ENCODE data around the gene MAP2K3. TPM values are rescaled to one million over a fixed set of nuclear protein-coding genes. Genes with fewer than 3 reads are reported as not detected.
"Not testable (repeated sequence)": the region's sequence is repeated elsewhere in the genome, so short reads cannot be mapped to it uniquely, and the experiment has no call there.

Gene MAP2K3
- total RNA-seq, 1 donor from 2014 or later, result 24.7 TPM

DNA sequence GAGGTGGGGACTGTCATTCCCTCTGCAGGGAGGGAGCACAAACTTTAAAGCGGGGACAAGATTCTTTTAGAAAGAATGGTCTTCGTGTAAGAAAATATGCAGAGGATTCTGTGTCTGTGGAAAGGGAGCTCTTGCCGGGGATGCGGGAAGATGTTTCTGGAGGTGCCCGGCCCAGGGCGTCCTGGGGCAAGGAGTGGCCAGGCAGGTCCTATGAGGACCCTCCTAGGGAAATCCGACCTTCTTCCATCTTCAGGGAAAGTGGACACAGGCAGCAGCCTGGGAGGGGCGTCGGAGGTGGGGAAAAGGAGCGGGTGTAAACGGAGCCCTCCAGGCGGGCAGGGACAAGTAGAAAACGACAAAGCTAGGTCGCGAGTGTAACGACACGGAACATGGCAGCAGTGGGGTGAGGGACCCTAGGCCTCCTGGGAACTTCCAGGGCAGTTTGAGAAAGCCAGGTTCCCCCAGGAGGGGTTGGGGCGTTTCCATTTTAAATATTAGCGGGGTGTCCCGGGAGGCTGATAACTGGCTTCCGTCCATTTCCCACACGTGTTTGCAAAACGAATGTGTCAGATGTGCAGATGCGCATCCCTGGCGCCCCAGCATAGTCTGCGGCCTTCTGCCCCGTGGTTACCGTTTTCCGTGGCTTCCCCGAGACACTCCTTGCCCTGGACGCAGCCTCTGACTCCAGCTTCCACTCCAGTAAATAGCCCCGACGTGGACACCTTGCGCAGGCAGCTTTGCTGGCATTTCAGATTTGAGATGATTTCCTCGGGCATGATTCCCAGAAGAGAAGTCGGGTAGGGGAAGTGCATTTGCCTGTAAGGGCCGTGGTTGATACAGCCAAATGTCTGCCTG lies 39.0 kb downstream of the MAP2K3 start:
- H3K4me3 ChIP-seq (ENCODE audit: low read depth, low read length), result peak overlapping the region; percentile 64
- not testable (repeated sequence) for DNase-seq (ENCODE audit: low read depth)

DNA sequence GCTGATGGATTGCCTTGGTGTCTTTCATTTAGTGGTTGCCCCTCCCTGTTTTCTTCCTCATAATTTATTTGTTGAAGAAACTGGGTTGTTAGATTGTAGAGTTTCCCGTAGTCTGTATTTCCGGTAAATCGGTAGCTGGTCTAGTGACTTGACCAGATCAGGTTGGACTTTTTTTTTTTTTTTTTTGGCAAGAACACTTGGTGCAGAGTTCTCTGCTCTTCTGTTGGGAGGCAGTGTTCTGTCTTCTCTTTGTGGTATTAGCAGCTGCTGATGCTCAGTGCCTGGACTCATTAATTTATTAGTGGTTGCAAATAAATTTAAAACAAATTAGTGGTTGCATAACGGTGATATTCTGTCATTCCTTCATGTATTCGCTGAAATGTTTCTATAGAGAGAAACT lies 40.2 kb downstream of the MAP2K3 start:
- DNase-seq (ENCODE audit: low read depth); H3K4me3 ChIP-seq (ENCODE audit: low read depth, low read length): not testable (repeated sequence)

DNA sequence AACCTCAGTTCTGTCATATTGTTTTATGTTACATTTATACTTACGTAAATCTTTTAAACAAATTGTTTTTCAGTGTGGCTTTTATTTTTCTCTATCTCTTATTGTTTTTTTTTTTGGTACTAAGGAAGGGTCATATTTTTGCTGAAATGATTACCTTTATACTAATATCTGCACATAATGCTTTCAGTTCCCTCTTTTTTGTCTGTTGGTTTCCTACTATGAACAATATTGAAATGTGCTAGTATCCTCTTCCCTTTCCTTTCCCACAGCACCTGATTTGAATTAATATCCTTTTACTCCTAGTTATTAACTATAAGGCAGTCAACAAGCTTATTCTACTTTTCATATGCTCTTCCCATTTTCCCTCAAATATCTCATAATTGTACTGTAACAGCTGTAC lies 43.4 kb downstream of the MAP2K3 start:
- H3K4me3 ChIP-seq (ENCODE audit: low read depth, low read length); DNase-seq (ENCODE audit: low read depth): not testable (repeated sequence)

DNA sequence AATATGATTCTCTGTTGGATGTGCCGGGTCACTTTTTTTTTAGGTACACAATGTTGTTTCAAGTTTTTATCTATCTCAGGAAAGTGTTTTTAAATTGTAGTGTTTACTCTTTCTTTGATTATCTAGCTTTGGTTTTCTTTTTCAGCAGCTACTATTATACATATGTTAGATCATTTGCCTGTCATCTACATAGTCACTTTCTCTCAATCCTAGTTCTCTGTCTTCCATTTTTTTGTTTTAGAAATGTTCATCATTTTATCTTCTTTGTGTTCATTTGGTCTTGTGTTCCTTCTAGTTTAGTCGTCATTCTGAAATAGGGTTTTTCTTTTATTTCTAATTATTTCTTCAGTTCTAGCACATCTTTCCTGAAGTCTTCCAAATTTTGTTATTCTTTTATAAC lies 44.3 kb downstream of the MAP2K3 start:
- DNase-seq (ENCODE audit: low read depth); H3K4me3 ChIP-seq (ENCODE audit: low read depth, low read length): not testable (repeated sequence)

DNA sequence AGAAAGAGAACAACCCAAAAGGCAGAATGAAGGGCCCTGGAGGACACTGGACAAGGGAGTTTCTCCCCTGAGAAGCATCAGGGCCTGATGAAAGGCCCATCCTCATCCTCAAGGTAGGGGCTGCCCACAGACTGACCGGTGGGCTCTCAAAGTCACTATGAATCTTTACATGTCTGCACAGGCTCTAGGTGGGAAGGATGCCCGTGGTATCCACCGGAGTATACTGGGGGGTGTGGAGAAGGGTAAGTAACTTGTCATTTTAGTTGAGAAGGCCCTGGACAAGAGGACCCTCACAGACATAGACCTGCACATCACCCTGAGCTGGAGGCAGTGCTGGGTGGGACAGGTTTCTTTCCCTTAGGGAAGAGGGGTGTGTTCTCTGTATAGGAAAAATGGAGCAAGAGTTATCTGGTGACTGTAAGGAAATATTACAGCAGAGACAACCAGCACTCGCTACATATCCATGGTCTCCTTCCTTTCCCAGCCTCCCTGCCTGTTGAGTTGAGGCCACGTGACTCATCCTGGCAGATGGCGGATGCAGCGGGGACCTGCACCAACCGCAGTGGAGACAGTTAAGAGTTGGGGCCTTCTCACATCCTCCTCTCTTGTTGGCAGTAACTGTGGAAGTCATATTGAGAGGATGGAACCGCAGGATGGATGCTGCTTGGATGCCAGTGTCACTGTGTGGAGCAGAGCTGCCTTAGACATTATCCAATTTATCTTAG lies 46.1 kb downstream of the MAP2K3 start:
- TF ChIP-seq, protein P1, sequence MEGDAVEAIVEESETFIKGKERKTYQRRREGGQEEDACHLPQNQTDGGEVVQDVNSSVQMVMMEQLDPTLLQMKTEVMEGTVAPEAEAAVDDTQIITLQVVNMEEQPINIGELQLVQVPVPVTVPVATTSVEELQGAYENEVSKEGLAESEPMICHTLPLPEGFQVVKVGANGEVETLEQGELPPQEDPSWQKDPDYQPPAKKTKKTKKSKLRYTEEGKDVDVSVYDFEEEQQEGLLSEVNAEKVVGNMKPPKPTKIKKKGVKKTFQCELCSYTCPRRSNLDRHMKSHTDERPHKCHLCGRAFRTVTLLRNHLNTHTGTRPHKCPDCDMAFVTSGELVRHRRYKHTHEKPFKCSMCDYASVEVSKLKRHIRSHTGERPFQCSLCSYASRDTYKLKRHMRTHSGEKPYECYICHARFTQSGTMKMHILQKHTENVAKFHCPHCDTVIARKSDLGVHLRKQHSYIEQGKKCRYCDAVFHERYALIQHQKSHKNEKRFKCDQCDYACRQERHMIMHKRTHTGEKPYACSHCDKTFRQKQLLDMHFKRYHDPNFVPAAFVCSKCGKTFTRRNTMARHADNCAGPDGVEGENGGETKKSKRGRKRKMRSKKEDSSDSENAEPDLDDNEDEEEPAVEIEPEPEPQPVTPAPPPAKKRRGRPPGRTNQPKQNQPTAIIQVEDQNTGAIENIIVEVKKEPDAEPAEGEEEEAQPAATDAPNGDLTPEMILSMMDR (conservative IDR thresholded peaks at IDR 0.05; ENCODE audit: low read depth, low read length), result no peak
- no peak overlapping the region for H3K4me3 ChIP-seq (ENCODE audit: low read depth, low read length)
- DNase-seq (ENCODE audit: low read depth), result no peak

DNA sequence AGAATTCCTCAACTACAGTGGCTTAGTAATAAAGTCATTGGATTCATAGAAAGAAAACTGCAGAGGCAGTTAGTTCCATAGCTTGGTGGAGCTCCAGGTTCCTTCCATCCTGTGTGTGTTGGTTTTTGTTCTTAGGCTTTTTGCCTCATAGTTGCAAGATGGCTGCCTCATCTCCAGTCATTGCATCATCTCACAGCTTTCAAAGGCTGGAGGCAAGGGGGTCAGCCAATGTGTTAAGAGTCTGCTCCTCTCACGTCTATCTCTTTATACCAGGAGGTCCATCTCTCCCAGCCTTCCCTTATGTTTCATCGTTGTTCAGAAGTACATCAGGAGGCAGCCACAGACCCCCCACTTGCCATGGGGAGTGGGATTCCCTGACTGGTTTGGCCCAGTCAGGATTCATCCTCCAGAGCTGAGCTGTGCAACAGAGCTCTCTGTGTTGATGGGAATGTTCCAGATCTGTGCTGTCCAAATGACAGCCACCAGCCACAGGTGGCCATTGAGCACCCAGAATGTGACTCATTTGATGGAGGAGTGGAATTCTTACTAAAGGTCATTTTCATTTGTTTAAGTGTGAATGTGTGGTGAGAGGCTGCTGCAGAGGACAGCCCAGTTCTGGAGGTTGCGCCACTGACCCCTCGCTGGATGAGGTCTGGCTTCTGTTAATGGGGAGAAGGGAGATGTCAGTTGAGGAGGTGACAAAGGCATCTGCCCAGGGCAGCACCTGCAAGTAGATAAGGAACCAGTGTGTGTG lies 52.2 kb downstream of the MAP2K3 start:
- H3K4me3 ChIP-seq (ENCODE audit: low read depth, low read length); DNase-seq (ENCODE audit: low read depth): not testable (repeated sequence)

DNA sequence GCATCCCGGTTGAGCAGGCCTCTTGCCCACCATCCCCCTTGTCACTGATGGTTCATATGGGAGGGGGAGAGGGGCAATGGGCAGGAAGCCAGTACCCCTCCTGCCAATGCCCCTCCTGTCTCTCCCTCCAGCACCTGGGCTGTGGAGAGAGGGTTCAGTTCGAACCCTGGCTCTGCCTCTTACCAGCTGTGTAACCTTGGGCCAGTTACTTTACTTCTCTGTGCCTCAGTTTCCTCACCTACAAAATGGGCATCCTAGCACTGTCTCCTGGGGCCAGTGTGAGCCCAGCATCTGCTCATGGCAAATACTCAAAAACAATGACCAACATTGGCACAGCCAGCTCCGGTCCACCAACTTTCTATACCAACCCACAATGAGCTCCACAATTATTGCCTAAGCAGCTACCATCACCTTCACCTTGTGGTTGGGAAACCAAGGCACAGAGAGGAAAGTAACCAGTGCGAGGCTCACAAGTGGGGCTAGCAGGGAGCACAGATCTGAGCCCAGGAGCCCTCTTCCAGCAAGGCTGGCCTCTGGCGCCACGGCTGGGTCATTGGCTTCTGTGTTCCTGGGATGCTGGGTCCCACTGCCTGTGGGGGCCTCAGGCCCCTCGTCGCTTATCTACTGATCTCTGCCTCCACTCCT lies 53.6 kb downstream of the MAP2K3 start:
- DNase-seq (ENCODE audit: low read depth); H3K4me3 ChIP-seq (ENCODE audit: low read depth, low read length): not testable (repeated sequence)

DNA sequence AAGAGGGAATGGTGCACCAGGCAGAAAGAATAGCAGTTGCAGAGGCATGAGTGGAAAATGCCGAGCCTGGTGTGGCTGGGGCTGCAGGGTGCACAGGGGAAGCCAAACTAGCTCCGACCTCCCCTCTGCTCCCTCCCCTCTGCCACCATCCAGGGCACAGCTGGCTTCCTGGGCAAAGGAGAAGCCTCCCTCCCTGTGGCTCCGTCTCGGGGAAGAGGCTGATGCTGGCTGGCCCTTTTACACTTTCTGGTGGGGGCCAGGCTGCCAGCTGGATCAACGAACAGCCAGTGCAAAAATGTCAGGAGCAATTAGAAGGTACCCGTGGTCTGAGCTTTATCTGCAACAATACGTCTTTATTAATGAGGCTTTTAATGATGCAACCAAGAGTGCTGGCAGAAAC lies 54.5 kb downstream of the MAP2K3 start:
- DNase-seq (ENCODE audit: low read depth), result no peak
- H3K4me3 ChIP-seq (ENCODE audit: low read depth, low read length), result no peak overlapping the region
- TF ChIP-seq, protein P1 (conservative IDR thresholded peaks at IDR 0.05; ENCODE audit: low read depth, low read length), result no peak

DNA sequence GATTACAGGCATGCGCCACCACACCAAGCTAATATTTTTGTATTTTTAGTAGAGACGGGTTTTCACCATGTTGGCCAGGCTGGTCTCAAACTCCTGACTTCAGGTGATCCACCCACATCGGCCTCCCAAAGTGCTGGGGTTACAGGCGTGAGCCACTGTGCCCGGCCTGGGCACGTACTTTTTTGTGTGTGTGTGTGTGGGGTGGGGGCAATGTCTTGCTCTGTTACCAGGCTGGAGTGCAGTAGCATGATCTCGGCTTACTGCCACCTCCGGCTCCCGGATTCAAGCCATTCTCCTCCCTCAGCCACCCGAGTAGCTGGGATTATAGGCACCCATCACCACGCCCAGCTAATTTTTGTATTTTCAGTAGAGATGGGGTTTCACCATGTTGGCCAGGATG lies 55.1 kb downstream of the MAP2K3 start:
- H3K4me3 ChIP-seq (ENCODE audit: low read depth, low read length); DNase-seq (ENCODE audit: low read depth): not testable (repeated sequence)

DNA sequence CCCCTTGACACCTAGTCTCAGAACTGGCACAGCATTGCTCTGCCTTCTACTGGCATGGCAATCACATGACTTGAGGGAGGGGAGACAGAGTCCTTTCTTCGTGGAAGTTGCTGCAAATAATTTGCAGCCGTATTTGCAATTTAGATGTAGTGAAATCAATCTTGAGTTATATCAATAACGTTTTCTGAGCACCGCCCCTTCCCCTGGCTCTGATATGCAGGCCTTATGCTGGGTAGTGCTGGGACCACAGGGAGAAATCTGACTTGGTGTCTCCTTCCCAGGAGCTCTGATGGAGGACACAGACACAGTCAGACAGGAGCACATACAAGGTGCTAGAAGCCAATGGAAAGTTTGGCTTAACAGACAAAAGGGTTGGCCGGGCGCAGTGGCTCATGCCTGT lies 55.9 kb downstream of the MAP2K3 start:
- not testable (repeated sequence) for DNase-seq (ENCODE audit: low read depth); H3K4me3 ChIP-seq (ENCODE audit: low read depth, low read length)

DNA sequence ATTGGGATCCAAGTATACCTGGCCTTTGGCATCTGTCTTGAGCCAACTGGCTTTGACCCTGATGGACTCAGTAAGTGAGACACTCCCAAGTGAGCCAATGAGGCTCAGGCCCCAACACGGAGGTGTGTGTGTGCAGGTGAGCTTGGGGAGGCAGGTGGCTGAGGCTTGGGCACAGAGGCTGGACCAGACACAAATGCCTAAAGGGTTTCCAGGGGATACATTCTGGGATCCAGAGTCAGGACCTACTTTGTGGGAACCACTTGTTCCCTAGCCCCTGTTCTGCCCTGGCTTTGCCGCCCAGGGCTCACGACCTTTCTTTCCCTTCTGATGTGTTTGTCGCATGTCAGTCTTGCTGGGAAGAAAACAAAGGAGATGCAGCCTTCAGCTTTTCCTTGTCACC lies 56.8 kb downstream of the MAP2K3 start:
- not testable (repeated sequence) for H3K4me3 ChIP-seq (ENCODE audit: low read depth, low read length); DNase-seq (ENCODE audit: low read depth)

DNA sequence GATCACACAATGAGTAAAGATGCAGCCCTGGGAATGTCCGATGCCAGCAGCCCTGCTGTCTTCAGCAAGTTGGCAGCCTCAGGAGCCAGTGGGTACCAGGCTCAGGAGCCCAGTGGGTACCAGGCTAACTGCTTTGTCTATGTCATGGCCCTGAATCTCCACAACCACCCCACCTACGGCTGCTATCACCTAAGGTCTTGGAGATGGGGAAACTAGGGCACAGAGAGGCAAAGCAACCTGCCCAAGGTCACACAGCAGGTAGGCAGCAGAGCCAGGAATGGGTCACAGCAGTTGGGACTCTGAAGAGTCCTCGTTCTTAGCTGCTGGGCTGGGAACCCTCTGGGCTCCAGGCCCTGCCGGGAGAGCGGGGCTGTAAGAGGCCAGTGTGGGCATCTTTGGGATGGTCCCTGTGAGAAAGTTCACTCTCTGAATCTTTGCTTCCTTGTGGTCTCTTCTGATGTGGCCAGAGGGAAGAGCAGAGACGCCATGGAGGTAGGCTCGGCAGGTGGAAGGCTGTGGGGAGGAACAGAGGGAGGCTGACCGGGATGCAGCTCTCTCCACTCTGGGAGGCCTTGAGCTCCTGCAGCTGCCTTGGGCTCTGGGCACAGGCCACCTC lies 57.5 kb downstream of the MAP2K3 start:
- not testable (repeated sequence) for DNase-seq (ENCODE audit: low read depth)

DNA sequence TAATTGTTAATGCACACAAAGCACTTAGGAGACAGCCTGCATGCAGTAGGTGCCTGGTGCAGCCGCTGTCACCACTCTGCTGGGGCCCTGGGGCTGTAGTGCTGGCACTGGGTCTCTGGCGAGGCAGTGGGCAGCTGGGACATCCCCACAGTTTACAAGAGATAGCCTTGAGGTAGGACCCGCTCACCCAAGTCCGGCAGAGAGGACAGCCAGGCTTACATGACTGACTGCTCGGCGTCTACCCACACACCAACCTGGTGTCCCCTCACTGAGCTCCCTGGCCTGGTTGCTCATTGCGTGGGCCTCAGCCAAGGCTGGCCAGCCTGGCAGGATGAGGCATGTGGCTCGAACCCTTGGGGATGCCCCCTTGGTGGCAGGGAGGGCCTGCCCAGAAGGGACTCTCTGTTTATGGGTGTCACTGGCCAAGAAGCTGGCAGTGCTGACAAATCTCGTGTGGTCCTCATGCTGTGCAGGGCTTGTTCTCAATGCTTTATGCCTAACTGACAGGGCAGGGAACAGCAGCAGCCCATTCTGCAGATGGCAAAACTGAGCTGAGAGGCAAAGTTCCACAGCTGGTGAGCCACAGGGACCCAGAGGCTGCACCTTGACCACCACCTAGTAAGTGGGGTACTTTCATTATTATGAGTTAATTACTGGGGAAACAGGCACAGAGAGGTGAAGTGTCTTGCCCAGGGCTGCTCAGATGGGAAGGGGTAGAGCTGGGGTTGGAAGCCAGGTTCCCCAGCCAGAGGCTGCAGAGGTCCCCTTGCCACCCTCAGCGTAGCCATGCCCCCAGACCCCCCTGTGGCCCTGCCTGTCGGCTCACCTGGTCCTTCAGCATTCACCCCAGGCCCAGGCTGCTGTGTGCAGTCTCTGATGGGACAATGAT lies 58.8 kb downstream of the MAP2K3 start:
- not testable (repeated sequence) for DNase-seq (ENCODE audit: low read depth); H3K4me3 ChIP-seq (ENCODE audit: low read depth, low read length)

More for the DNA sequence above, 57.5 kb downstream of the MAP2K3 start:
- H3K4me3 ChIP-seq (ENCODE audit: low read depth, low read length), result not testable (repeated sequence)

DNA sequence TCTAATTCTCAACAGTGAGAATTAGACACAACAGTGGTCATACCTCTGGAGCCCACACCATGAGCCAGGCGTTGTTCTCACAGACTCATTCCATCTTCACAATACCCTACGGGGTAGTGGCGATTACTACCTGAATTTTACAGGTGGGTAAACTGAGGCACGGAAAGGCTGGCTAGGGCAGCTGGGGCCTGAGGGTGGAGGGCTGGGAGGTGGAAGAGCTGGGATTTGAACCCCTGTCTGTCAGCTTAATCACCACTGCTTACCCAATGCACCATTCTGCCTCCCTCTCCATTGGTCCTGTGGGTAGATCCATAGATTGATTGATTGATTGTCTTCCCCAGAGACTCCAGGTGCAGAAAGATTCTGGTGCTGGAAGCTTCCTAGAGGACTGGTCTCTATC lies 60.3 kb downstream of the MAP2K3 start:
- DNase-seq (ENCODE audit: low read depth); H3K4me3 ChIP-seq (ENCODE audit: low read depth, low read length): not testable (repeated sequence)
